NCI-H2107 (cell line): ENCODE results near the gene SUSD4.
"Not testable (repeated sequence)": the region's sequence is repeated elsewhere in the genome, so short reads cannot be mapped to it uniquely, and the experiment has no call there.

ENCODE experiments used
- DNase-seq: peaks from one replicate; lab custom pipeline; 2025; lab: John Stamatoyannopoulos, UW

SUSD4 gene

GRCh38 chr1:223363856-223364684 lies at the start of gene SUSD4:
TSS of gene SUSD4 (minus strand) at chr1:223364176. CDS start at chr1:223363425, 751 bp downstream.
- DNase-seq, result peak; percentile 58

- DNase-seq, result no peak
Measured at GRCh38 chr1:223413216-223413615, 49.2 kb upstream of the SUSD4 start.

- no peak for DNase-seq
Measured at GRCh38 chr1:223411710-223412109, 47.7 kb upstream of the SUSD4 start.

GRCh38 chr1:223411309-223411708 lies 47.3 kb upstream of the SUSD4 start:
- DNase-seq, result no peak

- DNase-seq, result no peak
Measured at GRCh38 chr1:223410036-223410435, 46.1 kb upstream of the SUSD4 start.

GRCh38 chr1:223405507-223405906 lies 41.5 kb upstream of the SUSD4 start:
- DNase-seq, result no peak

GRCh38 chr1:223403184-223403815 lies 39.3 kb upstream of the SUSD4 start:
- no peak for DNase-seq

GRCh38 chr1:223402790-223403142 lies 38.8 kb upstream of the SUSD4 start:
- DNase-seq, result no peak

- DNase-seq, result no peak
Measured at GRCh38 chr1:223401873-223402789, 38.2 kb upstream of the SUSD4 start.

- DNase-seq, result not testable (repeated sequence)
Measured at GRCh38 chr1:223399393-223399792, 35.4 kb upstream of the SUSD4 start.

GRCh38 chr1:223394706-223395105 lies 30.7 kb upstream of the SUSD4 start:
- no peak for DNase-seq

GRCh38 chr1:223394242-223394641 lies 30.3 kb upstream of the SUSD4 start:
- no peak for DNase-seq

GRCh38 chr1:223393275-223394214 lies 29.6 kb upstream of the SUSD4 start, which contains the start of gene CCDC185:
TSS of gene CCDC185 (plus strand) at chr1:223393415. CDS start at chr1:223393476, 61 bp downstream.
- no peak for DNase-seq

GRCh38 chr1:223390618-223391017 lies 26.6 kb upstream of the SUSD4 start:
- no peak for DNase-seq

- DNase-seq, result no peak
Measured at GRCh38 chr1:223386013-223386412, 22.0 kb upstream of the SUSD4 start.

GRCh38 chr1:223378754-223379153 lies 14.8 kb upstream of the SUSD4 start:
- DNase-seq, result no peak

- no peak for DNase-seq
Measured at GRCh38 chr1:223374064-223374610, 10.2 kb upstream of the SUSD4 start.

GRCh38 chr1:223364685-223365382 lies 858 bp upstream of the SUSD4 start:
- no peak for DNase-seq

- DNase-seq, result no peak
Measured at GRCh38 chr1:223363057-223363855, 720 bp downstream of the SUSD4 start.
